Liver (tissue), 9 donors: Measurements from ENCODE around the gene KCNRG. TPM values are rescaled to one million over a fixed set of nuclear protein-coding genes. Genes with fewer than 3 reads are reported as not detected.

Experiments used
- DNase-seq: peaks from one replicate; pipeline ENCODE4 v3.0.0-alpha.2; 2017; ENCODE audit warnings: low spot score
- H3K27ac ChIP-seq, 2 donors: one replicate each; pipeline ENCODE4 v1.7.0; 2013; ENCODE audit warnings: inconsistent platforms in 2 of 2, low read length in 2 of 2, control low read depth in 1 of 2, low read depth in 1 of 2, mild to moderate bottlenecking in 1 of 2
- H3K27me3 ChIP-seq, 4 donors: one replicate each; pipeline versions ENCODE4 v1.6.1 to v1.7.0; 2013; ENCODE audit warnings: low read length in 3 of 4, inconsistent platforms in 1 of 4, mild to moderate bottlenecking in 1 of 4, moderate library complexity in 1 of 4; ENCODE audit not compliant: control insufficient read depth in 4 of 4, insufficient read depth in 4 of 4
- H3K36me3 ChIP-seq, 4 donors: one replicate each; pipeline versions ENCODE4 v1.6.1 to v1.7.0; 2013; ENCODE audit warnings: low read length in 3 of 4, mild to moderate bottlenecking in 3 of 4, low read depth in 1 of 4, moderate library complexity in 1 of 4; ENCODE audit not compliant: control insufficient read depth in 4 of 4, insufficient read depth in 3 of 4
- H3K4me1 ChIP-seq, 4 donors: one replicate each; pipeline versions ENCODE4 v1.6.1 to v1.7.0; 2013; ENCODE audit warnings: low read length in 3 of 4, mild to moderate bottlenecking in 3 of 4, moderate library complexity in 1 of 4; ENCODE audit not compliant: control insufficient read depth in 4 of 4, insufficient read depth in 4 of 4
- H3K4me3 ChIP-seq, 3 donors: one replicate each; pipeline versions ENCODE4 v1.6.1 to v1.7.0; 2013; ENCODE audit warnings: low read length in 3 of 3, control low read depth in 1 of 3, low read depth in 1 of 3, mild to moderate bottlenecking in 1 of 3
- H3K9ac ChIP-seq, 2 donors: one replicate each; pipeline ENCODE4 v1.7.0; 2013; ENCODE audit warnings: low read length in 2 of 2, mild to moderate bottlenecking in 2 of 2, moderate library complexity in 2 of 2, control low read depth in 1 of 2, low read depth in 1 of 2
- H3K9me3 ChIP-seq, 4 donors: one replicate each; pipeline versions ENCODE4 v1.6.1 to v1.7.0; 2013; ENCODE audit warnings: low read length in 3 of 4; ENCODE audit not compliant: control insufficient read depth in 4 of 4
- EGR1 ChIP-seq, 2 donors: IDR thresholded peaks; 2 replicates each; pipeline ENCODE4 v1.6.1; 2016 to 2018; ENCODE audit warnings: antibody characterized with exemption in 2 of 2, low read depth in 2 of 2
- FOXA2 ChIP-seq: IDR thresholded peaks from 2 replicates; pipeline ENCODE4 v1.6.1; 2016; ENCODE audit warnings: antibody characterized with exemption
- GABPA ChIP-seq, 2 donors: IDR thresholded peaks in 1 of 2; conservative IDR thresholded peaks in 1 of 2; 2 replicates each; pipeline ENCODE4 v1.6.1; 2016; ENCODE audit warnings: antibody characterized with exemption in 2 of 2, mild to moderate bottlenecking in 1 of 2, moderate library complexity in 1 of 2
- HNF4A ChIP-seq, 2 donors: conservative IDR thresholded peaks; 2 replicates each; pipeline ENCODE4 v1.6.1; 2016; ENCODE audit warnings: antibody characterized with exemption in 2 of 2, mild to moderate bottlenecking in 2 of 2
- JUND ChIP-seq, 2 donors: IDR thresholded peaks; 2 replicates each; pipeline ENCODE4 v1.6.1; 2016; ENCODE audit warnings: antibody characterized with exemption in 2 of 2
- NR2F2 ChIP-seq: IDR thresholded peaks from 2 replicates; pipeline ENCODE4 v1.6.1; 2016; ENCODE audit warnings: antibody characterized with exemption
- RAD21 ChIP-seq, 2 donors: IDR thresholded peaks; 2 replicates each; pipeline ENCODE4 v1.6.1; 2016; ENCODE audit warnings: antibody characterized with exemption in 2 of 2, mild to moderate bottlenecking in 2 of 2
- RXRA ChIP-seq, 2 donors: IDR thresholded peaks; 2 replicates each; pipeline ENCODE4 v1.6.1; 2017 to 2018; ENCODE audit warnings: antibody characterized with exemption in 2 of 2, mild to moderate bottlenecking in 1 of 2
- TAF1 ChIP-seq: conservative IDR thresholded peaks from 2 replicates; pipeline ENCODE4 v1.6.1; 2016; ENCODE audit warnings: antibody characterized with exemption, mild to moderate bottlenecking
- YY1 ChIP-seq: IDR thresholded peaks from 2 replicates; pipeline ENCODE4 v1.6.1; 2016; ENCODE audit warnings: antibody characterized with exemption, mild to moderate bottlenecking
- WGBS: extraction: QIAGEN DNeasy Blood & Tissue Kit; methylation state at CpG from one replicate; pipeline ENCODE4 v1.1.7; 2013; 5-methylcytosine and 5-hydroxymethylcytosine counted together
- polyA plus RNA-seq, 2 donors: library from polyadenylated mRNA; stranded (reverse) in 1 of 2; unstranded in 1 of 2; fragments of 200-250 nt in 1 of 2; fragments of >200 nt in 1 of 2; fragmentation: Nextera tagmentation in 1 of 2; extraction: Ambion mirVana in 1 of 2; gene quantifications; one replicate each; pipeline versions ENCODE4 v1.2.1 to v1.2.3, GENCODE V29; 2013 to 2015
- total RNA-seq, 2 donors: library from RNA; depleted of rRNA; stranded (reverse); fragments of >200 nt; gene quantifications; one replicate each; pipeline ENCODE4 v1.2.3, GENCODE V29; 2014
- TF ChIP-seq, protein P1 (sequence below): IDR thresholded peaks from 2 replicates; pipeline ENCODE4 v1.6.1; 2016; ENCODE audit warnings: antibody characterized with exemption
- TF ChIP-seq, protein P2 (sequence below): IDR thresholded peaks from 2 replicates; pipeline ENCODE4 v1.6.1; 2016; ENCODE audit warnings: antibody characterized with exemption
- TF ChIP-seq, protein P3 (sequence below): IDR thresholded peaks from 2 replicates; pipeline ENCODE4 v1.6.1; 2016; ENCODE audit warnings: antibody characterized with exemption, mild to moderate bottlenecking
- donor health status: healthy.
- donor health status: healthy.
- donor health status: healthy.
- donor health status: healthy.
- donor health status: healthy.

KCNRG gene
- total and polyA plus RNA-seq, 4 donors: 0.18 to 2.1 (median 1.2) TPM

DNA sequence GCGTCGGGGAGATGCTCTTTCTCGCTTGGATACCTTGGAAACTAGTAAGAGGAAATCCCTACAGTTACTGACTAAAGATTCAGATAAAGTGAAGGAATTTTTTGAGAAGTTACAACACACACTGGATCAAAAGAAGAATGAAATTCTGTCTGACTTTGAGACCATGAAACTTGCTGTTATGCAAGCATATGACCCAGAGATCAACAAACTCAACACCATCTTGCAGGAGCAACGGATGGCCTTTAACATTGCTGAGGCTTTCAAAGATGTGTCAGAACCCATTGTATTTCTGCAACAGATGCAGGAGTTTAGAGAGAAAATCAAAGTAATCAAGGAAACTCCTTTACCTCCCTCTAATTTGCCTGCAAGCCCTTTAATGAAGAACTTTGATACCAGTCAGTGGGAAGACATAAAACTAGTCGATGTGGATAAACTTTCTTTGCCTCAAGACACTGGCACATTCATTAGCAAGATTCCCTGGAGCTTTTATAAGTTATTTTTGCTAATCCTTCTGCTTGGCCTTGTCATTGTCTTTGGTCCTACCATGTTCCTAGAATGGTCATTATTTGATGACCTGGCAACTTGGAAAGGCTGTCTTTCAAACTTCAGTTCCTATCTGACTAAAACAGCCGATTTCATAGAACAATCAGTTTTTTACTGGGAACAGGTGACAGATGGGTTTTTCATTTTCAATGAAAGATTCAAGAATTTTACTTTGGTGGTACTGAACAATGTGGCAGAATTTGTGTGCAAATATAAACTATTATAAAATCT is 2.7 kb upstream of the KCNRG start:
- peaks cover 3 to 32% (median 16%) of the 10 kb centered on the region in 4 donors for H3K36me3 ChIP-seq
- H3K9ac ChIP-seq: no peak overlapping the region
- 97% methylated on average over 6 of the region's 6 CpGs for WGBS

DNA sequence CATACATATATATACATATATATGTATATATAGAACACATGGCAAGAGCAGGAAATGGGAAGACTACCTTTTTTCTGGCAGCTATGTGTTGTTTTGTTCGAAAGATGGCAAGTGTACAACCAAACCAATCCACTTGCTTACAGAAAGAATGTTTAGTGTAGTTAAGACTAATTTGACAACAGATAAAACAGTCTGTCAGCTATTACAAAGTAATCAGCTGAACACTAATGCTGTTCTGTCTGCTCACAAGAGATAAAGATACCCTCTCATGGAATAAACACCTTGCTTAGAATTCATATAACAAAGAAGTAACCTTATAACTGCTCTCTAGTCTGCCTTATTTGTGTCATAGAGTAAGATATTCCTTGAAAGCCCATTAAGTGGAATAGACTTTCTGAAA is 858 bp upstream of the KCNRG start:
- DNase-seq: no peak
- peaks cover 0 to 1% (median 0%) of the 10 kb centered on the region in 4 donors for H3K4me1 ChIP-seq
- no peaks in the 10 kb centered on the region for H3K27me3 ChIP-seq
- H3K36me3 ChIP-seq: peaks cover 1 to 32% (median 15%) of the 10 kb centered on the region in 4 donors
- H3K9ac ChIP-seq: no peak overlapping the region
- H3K9me3 ChIP-seq: no peaks in the 10 kb centered on the region
- whole genome bisulfite sequencing: 94% methylated on average over 1 of the region's 1 CpG
- no peak overlapping the region for H3K4me3 ChIP-seq
- no peak for TF ChIP-seq FOXA2
- TF ChIP-seq, protein P1, sequence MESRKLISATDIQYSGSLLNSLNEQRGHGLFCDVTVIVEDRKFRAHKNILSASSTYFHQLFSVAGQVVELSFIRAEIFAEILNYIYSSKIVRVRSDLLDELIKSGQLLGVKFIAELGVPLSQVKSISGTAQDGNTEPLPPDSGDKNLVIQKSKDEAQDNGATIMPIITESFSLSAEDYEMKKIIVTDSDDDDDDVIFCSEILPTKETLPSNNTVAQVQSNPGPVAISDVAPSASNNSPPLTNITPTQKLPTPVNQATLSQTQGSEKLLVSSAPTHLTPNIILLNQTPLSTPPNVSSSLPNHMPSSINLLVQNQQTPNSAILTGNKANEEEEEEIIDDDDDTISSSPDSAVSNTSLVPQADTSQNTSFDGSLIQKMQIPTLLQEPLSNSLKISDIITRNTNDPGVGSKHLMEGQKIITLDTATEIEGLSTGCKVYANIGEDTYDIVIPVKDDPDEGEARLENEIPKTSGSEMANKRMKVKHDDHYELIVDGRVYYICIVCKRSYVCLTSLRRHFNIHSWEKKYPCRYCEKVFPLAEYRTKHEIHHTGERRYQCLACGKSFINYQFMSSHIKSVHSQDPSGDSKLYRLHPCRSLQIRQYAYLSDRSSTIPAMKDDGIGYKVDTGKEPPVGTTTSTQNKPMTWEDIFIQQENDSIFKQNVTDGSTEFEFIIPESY: no peak
- TF ChIP-seq NR2F2: no peak
- no peak for TF ChIP-seq JUND (IDR thresholded peaks at IDR 0.05)
- H3K27ac ChIP-seq: no peak overlapping the region

More for the DNA sequence above, 2.7 kb upstream of the KCNRG start:
- H3K27me3 ChIP-seq: no peaks in the 10 kb centered on the region
- H3K9me3 ChIP-seq: no peaks in the 10 kb centered on the region
- no peak for TF ChIP-seq HNF4A (conservative IDR thresholded peaks at IDR 0.05)
- TF ChIP-seq FOXA2: no peak
- no peak for TF ChIP-seq JUND (IDR thresholded peaks at IDR 0.05)
- no peak for TF ChIP-seq RAD21 (IDR thresholded peaks at IDR 0.05)
- no peak for TF ChIP-seq YY1
- TF ChIP-seq, protein P2, sequence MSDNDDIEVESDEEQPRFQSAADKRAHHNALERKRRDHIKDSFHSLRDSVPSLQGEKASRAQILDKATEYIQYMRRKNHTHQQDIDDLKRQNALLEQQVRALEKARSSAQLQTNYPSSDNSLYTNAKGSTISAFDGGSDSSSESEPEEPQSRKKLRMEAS: no peak
- TF ChIP-seq EGR1 (IDR thresholded peaks at IDR 0.05; ENCODE audit: low read depth in 2 of 2): no peak
- TF ChIP-seq, protein P3, sequence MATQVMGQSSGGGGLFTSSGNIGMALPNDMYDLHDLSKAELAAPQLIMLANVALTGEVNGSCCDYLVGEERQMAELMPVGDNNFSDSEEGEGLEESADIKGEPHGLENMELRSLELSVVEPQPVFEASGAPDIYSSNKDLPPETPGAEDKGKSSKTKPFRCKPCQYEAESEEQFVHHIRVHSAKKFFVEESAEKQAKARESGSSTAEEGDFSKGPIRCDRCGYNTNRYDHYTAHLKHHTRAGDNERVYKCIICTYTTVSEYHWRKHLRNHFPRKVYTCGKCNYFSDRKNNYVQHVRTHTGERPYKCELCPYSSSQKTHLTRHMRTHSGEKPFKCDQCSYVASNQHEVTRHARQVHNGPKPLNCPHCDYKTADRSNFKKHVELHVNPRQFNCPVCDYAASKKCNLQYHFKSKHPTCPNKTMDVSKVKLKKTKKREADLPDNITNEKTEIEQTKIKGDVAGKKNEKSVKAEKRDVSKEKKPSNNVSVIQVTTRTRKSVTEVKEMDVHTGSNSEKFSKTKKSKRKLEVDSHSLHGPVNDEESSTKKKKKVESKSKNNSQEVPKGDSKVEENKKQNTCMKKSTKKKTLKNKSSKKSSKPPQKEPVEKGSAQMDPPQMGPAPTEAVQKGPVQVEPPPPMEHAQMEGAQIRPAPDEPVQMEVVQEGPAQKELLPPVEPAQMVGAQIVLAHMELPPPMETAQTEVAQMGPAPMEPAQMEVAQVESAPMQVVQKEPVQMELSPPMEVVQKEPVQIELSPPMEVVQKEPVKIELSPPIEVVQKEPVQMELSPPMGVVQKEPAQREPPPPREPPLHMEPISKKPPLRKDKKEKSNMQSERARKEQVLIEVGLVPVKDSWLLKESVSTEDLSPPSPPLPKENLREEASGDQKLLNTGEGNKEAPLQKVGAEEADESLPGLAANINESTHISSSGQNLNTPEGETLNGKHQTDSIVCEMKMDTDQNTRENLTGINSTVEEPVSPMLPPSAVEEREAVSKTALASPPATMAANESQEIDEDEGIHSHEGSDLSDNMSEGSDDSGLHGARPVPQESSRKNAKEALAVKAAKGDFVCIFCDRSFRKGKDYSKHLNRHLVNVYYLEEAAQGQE: no peak
- TF ChIP-seq GABPA (IDR thresholded peaks at IDR 0.05 in 1 of 2, conservative IDR thresholded peaks at IDR 0.05 in 1 of 2): no peak
- H3K27ac ChIP-seq: no peak overlapping the region
- H3K4me3 ChIP-seq: no peak overlapping the region
- no peak for DNase-seq
- H3K4me1 ChIP-seq: peaks cover 0 to 1% (median 0%) of the 10 kb centered on the region in 4 donors

DNA sequence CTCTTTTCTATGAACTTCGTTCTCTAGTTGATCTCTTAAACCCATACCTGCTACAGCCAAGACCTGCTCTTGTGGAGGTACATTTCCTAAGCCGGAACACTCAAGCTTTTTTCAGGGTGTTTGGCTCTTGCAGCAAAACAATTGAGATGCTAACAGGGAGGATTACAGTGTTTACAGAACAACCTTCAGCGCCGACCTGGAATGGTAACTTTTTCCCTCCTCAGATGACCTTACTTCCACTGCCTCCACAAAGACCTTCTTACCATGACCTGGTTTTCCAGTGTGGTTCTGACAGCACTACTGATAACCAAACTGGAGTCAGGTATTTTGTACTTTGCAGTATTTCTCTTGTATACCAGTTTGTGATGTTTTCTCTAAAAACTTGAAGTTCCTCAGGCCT is 506 bp downstream of the KCNRG start:
- H3K27ac ChIP-seq: no peak overlapping the region
- H3K4me3 ChIP-seq: no peak overlapping the region
- WGBS: 82% methylated on average over 4 of the region's 4 CpGs
- no peaks in the 10 kb centered on the region for H3K9me3 ChIP-seq
- H3K9ac ChIP-seq: no peak overlapping the region
- no peak for DNase-seq
- peaks cover 1 to 29% (median 18%) of the 10 kb centered on the region in 4 donors for H3K36me3 ChIP-seq
- no peaks in the 10 kb centered on the region for H3K27me3 ChIP-seq
- H3K4me1 ChIP-seq: peaks cover 0 to 1% (median 0%) of the 10 kb centered on the region in 4 donors
- TF ChIP-seq FOXA2: no peak
- no peak for TF ChIP-seq TAF1
- no peak for TF ChIP-seq EGR1 (IDR thresholded peaks at IDR 0.05; ENCODE audit: low read depth in 2 of 2)
- TF ChIP-seq, protein P1: no peak
- TF ChIP-seq, protein P3: no peak
- TF ChIP-seq, protein P2: no peak
- no peak for TF ChIP-seq GABPA (IDR thresholded peaks at IDR 0.05 in 1 of 2, conservative IDR thresholded peaks at IDR 0.05 in 1 of 2)
- TF ChIP-seq RXRA (IDR thresholded peaks at IDR 0.05): no peak
- no peak for TF ChIP-seq YY1
